H9 (cell line): ENCODE results near the gene NHERF1. TPM values are rescaled to one million over a fixed set of nuclear protein-coding genes. Genes with fewer than 3 reads are reported as not detected.

ENCODE experiments used
- DNase-seq: peaks from one replicate; pipeline ENCODE4 v3.0.0-alpha.2; 2017
- H2AFZ ChIP-seq: one replicate; pipeline ENCODE4 v1.6.1; 2013; ENCODE audit warnings: mild to moderate bottlenecking, low read length, control low read depth, moderate library complexity
- H2AK5ac ChIP-seq: 2 replicates; pipeline ENCODE4 v1.6.1; 2013; ENCODE audit warnings: low read length, control low read depth, mixed read lengths; ENCODE audit not compliant: insufficient read length
- H2BK120ac ChIP-seq: one replicate; pipeline ENCODE4 v1.6.1; 2013; ENCODE audit warnings: low read depth, mild to moderate bottlenecking, low read length, control low read depth, inconsistent platforms; ENCODE audit not compliant: poor library complexity, severe bottlenecking
- H2BK12ac ChIP-seq: 2 replicates; pipeline ENCODE4 v1.6.1; 2013; ENCODE audit warnings: low read length, control low read depth, mixed read lengths, low read depth; ENCODE audit not compliant: insufficient read length
- H2BK15ac ChIP-seq: 2 replicates; pipeline ENCODE4 v1.6.1; 2013; ENCODE audit warnings: low read depth, low read length, control low read depth
- H2BK20ac ChIP-seq: one replicate; pipeline ENCODE4 v1.6.1; 2013; ENCODE audit warnings: low read depth, mild to moderate bottlenecking, low read length, control low read depth, inconsistent platforms; ENCODE audit not compliant: poor library complexity, severe bottlenecking
- H2BK5ac ChIP-seq: 2 replicates; pipeline ENCODE4 v1.6.1; 2013; ENCODE audit warnings: low read length, control low read depth, mixed read lengths; ENCODE audit not compliant: insufficient read length
- H3K14ac ChIP-seq: 2 replicates; pipeline ENCODE4 v1.6.1; 2013; ENCODE audit warnings: low read length, control low read depth; ENCODE audit not compliant: insufficient read depth
- H3K18ac ChIP-seq: 2 replicates; pipeline ENCODE4 v1.6.1; 2013; ENCODE audit warnings: low read depth, mild to moderate bottlenecking, mixed read lengths, low read length, control low read depth; ENCODE audit not compliant: insufficient read length
- H3K23ac ChIP-seq: 2 replicates; pipeline ENCODE4 v1.6.1; 2013; ENCODE audit warnings: low read length, control low read depth, mixed read lengths, low read depth; ENCODE audit not compliant: insufficient read length
- H3K23me2 ChIP-seq: 2 replicates; pipeline ENCODE4 v1.6.1; 2013; ENCODE audit warnings: low read depth, mild to moderate bottlenecking, mixed read lengths, low read length, control low read depth; ENCODE audit not compliant: insufficient read length, poor library complexity, severe bottlenecking
- H3K27ac ChIP-seq: 2 replicates; pipeline ENCODE4 v1.5.1; 2013; ENCODE audit warnings: low read length, control low read depth, mixed read lengths, low read depth; ENCODE audit not compliant: insufficient read length
- H3K27me3 ChIP-seq: 2 replicates; pipeline ENCODE4 v1.6.1; 2013; ENCODE audit warnings: low read length, control low read depth, inconsistent platforms; ENCODE audit not compliant: insufficient read depth
- H3K4ac ChIP-seq: 2 replicates; pipeline ENCODE4 v1.6.1; 2013; ENCODE audit warnings: low read depth, mild to moderate bottlenecking, control low read depth, inconsistent platforms, low read length, moderate library complexity
- H3K4me1 ChIP-seq: 2 replicates; pipeline ENCODE4 v1.6.1; 2013; ENCODE audit warnings: low read length, control low read depth, inconsistent platforms; ENCODE audit not compliant: insufficient read depth
- H3K4me2 ChIP-seq: 2 replicates; pipeline ENCODE4 v1.6.1; 2013; ENCODE audit warnings: low read length, control low read depth, mixed read lengths; ENCODE audit not compliant: insufficient read length, insufficient read depth
- H3K56ac ChIP-seq: 2 replicates; pipeline ENCODE4 v1.6.1; 2013; ENCODE audit warnings: low read depth, mild to moderate bottlenecking, mixed read lengths, low read length, control low read depth; ENCODE audit not compliant: insufficient read length
- H3K79me1 ChIP-seq: 2 replicates; pipeline ENCODE4 v1.6.1; 2013; ENCODE audit warnings: low read depth, mild to moderate bottlenecking, moderate library complexity, low read length, control low read depth, inconsistent platforms; ENCODE audit not compliant: insufficient read depth, poor library complexity, severe bottlenecking
- H3K79me2 ChIP-seq: 2 replicates; pipeline ENCODE4 v1.6.1; 2013; ENCODE audit warnings: low read length, control low read depth, inconsistent platforms; ENCODE audit not compliant: insufficient read depth
- H3K9ac ChIP-seq: 2 replicates; pipeline ENCODE4 v1.6.1; 2013; ENCODE audit warnings: low read length, control low read depth, mixed read lengths; ENCODE audit not compliant: insufficient read length; ENCODE audit errors: extremely low read depth
- H3K9me3 ChIP-seq: one replicate; pipeline ENCODE4 v1.6.1; 2013; ENCODE audit warnings: low read depth, low read length, inconsistent platforms; ENCODE audit not compliant: control insufficient read depth
- H3T11ph ChIP-seq: one replicate; pipeline ENCODE4 v1.6.1; 2013; ENCODE audit warnings: mild to moderate bottlenecking, low read length, control low read depth, inconsistent platforms
- H4K20me1 ChIP-seq: one replicate; pipeline ENCODE4 v1.6.1; 2013; ENCODE audit not compliant: control insufficient read depth, insufficient read length, insufficient read depth
- H4K5ac ChIP-seq: 2 replicates; pipeline ENCODE4 v1.6.1; 2013; ENCODE audit warnings: low read depth, mild to moderate bottlenecking, mixed read lengths, low read length, control low read depth; ENCODE audit not compliant: insufficient read length
- H4K8ac ChIP-seq: replicated peaks from 2 replicates; pipeline ENCODE4 v1.6.1; 2013; ENCODE audit warnings: low read length, control low read depth, mixed read lengths, low read depth; ENCODE audit not compliant: insufficient read length
- H4K91ac ChIP-seq: 2 replicates; pipeline ENCODE4 v1.6.1; 2013; ENCODE audit warnings: low read depth, mild to moderate bottlenecking, moderate library complexity, mixed read lengths, low read length, control low read depth; ENCODE audit not compliant: insufficient read length
- H3K27ac Mint-ChIP-seq, 3 experiments: 2 replicates in 2 of 3; 3 replicates in 1 of 3; pipeline ENCODE4 v1.8.0; 2020 to 2021; ENCODE audit warnings: mixed read lengths in 3 of 3, mild to moderate bottlenecking in 1 of 3, moderate library complexity in 1 of 3
- H3K27me3 Mint-ChIP-seq: 2 replicates; pipeline ENCODE4 v1.8.0; 2021; ENCODE audit warnings: low read depth, mild to moderate bottlenecking, moderate library complexity, mixed read lengths
- H3K36me3 Mint-ChIP-seq, 3 experiments: 2 replicates in 2 of 3; 3 replicates in 1 of 3; pipeline ENCODE4 v1.8.0; 2020 to 2021; ENCODE audit warnings: low read depth in 3 of 3, mixed read lengths in 3 of 3; ENCODE audit not compliant: insufficient read depth in 1 of 3
- H3K4me1 Mint-ChIP-seq, 2 experiments: 2 replicates each; pipeline ENCODE4 v1.8.0; 2020; ENCODE audit warnings: mixed read lengths in 2 of 2
- H3K4me3 Mint-ChIP-seq, 2 experiments: 2 replicates in 1 of 2; 3 replicates in 1 of 2; pipeline ENCODE4 v1.8.0; 2020 to 2021; ENCODE audit warnings: mild to moderate bottlenecking in 2 of 2, mixed read lengths in 2 of 2, moderate library complexity in 1 of 2
- H3K9me3 Mint-ChIP-seq, 2 experiments: 2 replicates in 1 of 2; 3 replicates in 1 of 2; pipeline ENCODE4 v1.8.0; 2020; ENCODE audit warnings: mild to moderate bottlenecking in 2 of 2, mixed read lengths in 2 of 2, moderate library complexity in 1 of 2
- WGBS: extraction: QIAGEN DNeasy Blood & Tissue Kit; methylation state at CpG from one replicate; pipeline ENCODE4 v1.1.7; 2013; ENCODE audit warnings: missing lambda C conversion rate, low lambda C conversion rate, mixed read lengths; ENCODE audit not compliant: insufficient read length; ENCODE audit errors: extremely low coverage; 5-methylcytosine and 5-hydroxymethylcytosine counted together
- total RNA-seq: library from RNA; stranded (reverse); gene quantifications from 2 replicates; pipeline ENCODE4 v1.2.1, GENCODE V29; 2021
- TF ChIP-seq, protein P1 (sequence below): fragments of 200-600 bp; sonication (generic); conservative IDR thresholded peaks from 3 replicates; pipeline ENCODE4 v1.8.0; 2021; ENCODE audit warnings: antibody characterized with exemption, mild to moderate bottlenecking

Gene NHERF1
- total RNA-seq, 1 experiment from 2014 or later, result 74.4 TPM

DNA sequence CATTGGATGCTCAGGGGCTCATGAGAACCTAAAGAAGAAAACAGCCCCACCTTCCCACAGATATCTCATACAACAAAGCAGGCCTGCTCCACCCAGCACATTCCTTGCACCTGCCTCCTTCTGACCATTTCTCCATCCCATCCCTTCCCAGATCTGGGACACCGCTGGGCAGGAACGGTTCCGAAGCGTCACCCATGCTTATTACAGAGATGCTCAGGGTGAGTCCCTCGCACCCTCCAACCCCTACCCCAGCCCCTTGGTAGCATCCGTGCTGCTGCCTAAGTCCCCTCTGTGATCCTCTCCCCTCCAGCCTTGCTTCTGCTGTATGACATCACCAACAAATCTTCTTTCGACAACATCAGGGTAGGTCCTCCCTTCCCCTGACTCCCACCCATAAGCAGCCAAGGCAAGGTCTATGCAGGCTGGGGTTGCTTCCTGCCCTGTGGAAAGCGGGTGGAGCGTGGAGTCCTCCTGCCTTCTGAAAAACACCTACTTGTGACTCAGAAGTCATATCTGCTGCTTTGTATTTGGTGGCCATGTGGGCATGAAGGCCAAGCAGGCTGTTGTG lies 5.4 kb upstream of the NHERF1 start:
- no peaks in the 10 kb centered on the region for H3K27me3 ChIP-seq
- no CpG with 5 or more reads among the region's 9 CpGs for WGBS
- Mint-ChIP-seq H3K4me1 (peaks cover 34 to 39% of the 10 kb centered on the region in 2 experiments), H3K36me3 (no peaks in the 10 kb centered on the region; a peak in 1 of 7 replicates), H3K9me3 (no peaks in the 10 kb centered on the region; a peak in 1 of 5 replicates), H3K27me3 (peaks cover 24% of the 10 kb centered on the region), H3K27ac (peak overlapping the region in 1 of 3 experiments; percentile 36; a peak in 2 of 7 replicates), H3K4me3 (no peak overlapping the region; a peak in 1 of 5 replicates)
- H3K23ac ChIP-seq, result no peak overlapping the region
- H3K14ac ChIP-seq, result no peak overlapping the region
- no peaks in the 10 kb centered on the region for H3K23me2 ChIP-seq
- no peak overlapping the region for H4K91ac ChIP-seq
- H3T11ph ChIP-seq, result no peak overlapping the region
- DNase-seq, result no peak
- H2BK12ac ChIP-seq, result no peak overlapping the region
- H2AK5ac ChIP-seq, result no peak overlapping the region
- no peak overlapping the region for H2BK120ac ChIP-seq
- no peak overlapping the region for H3K56ac ChIP-seq
- H2AFZ ChIP-seq, result no peak overlapping the region
- H3K4ac ChIP-seq, result no peak overlapping the region
- H3K9me3 ChIP-seq, result no peaks in the 10 kb centered on the region
- peaks cover 15% of the 10 kb centered on the region for H3K4me1 ChIP-seq
- H3K4me2 ChIP-seq, result no peak overlapping the region
- H3K27ac ChIP-seq, result no peak overlapping the region
- no peak overlapping the region for H4K8ac ChIP-seq
- no peak overlapping the region for H4K5ac ChIP-seq
- no peak overlapping the region for H3K9ac ChIP-seq
- no peaks in the 10 kb centered on the region for H4K20me1 ChIP-seq
- H3K79me2 ChIP-seq, result no peaks in the 10 kb centered on the region
- no peak overlapping the region for H2BK5ac ChIP-seq
- no peak overlapping the region for H3K18ac ChIP-seq
- TF ChIP-seq, protein P1, sequence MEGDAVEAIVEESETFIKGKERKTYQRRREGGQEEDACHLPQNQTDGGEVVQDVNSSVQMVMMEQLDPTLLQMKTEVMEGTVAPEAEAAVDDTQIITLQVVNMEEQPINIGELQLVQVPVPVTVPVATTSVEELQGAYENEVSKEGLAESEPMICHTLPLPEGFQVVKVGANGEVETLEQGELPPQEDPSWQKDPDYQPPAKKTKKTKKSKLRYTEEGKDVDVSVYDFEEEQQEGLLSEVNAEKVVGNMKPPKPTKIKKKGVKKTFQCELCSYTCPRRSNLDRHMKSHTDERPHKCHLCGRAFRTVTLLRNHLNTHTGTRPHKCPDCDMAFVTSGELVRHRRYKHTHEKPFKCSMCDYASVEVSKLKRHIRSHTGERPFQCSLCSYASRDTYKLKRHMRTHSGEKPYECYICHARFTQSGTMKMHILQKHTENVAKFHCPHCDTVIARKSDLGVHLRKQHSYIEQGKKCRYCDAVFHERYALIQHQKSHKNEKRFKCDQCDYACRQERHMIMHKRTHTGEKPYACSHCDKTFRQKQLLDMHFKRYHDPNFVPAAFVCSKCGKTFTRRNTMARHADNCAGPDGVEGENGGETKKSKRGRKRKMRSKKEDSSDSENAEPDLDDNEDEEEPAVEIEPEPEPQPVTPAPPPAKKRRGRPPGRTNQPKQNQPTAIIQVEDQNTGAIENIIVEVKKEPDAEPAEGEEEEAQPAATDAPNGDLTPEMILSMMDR, result no peak
- no peak overlapping the region for H2BK15ac ChIP-seq
- no peaks in the 10 kb centered on the region for H3K79me1 ChIP-seq
- no peak overlapping the region for H2BK20ac ChIP-seq
